CD8-positive, alpha-beta memory T cell (primary cell): ENCODE data around the gene RLF. TPM values are rescaled to one million over a fixed set of nuclear protein-coding genes. Genes with fewer than 3 reads are reported as not detected.
A peak's percentile ranks its signal among the peaks of the same experiment; 100 is the strongest.

Source experiments
- CTCF ChIA-PET: fragments of 350-600 bp; sonication (Branson Sonifier 250); formaldehyde crosslinking; loops from one replicate; lab custom pipeline; 2021; ENCODE audit warnings: antibody characterized with exemption; lab: Charles Lee
- POLR2A ChIA-PET: fragments of 350-600 bp; sonication (Branson Sonifier 250); formaldehyde crosslinking; loops from one replicate; lab custom pipeline; 2021; ENCODE audit warnings: antibody characterized with exemption; lab: Charles Lee
- DNase-seq, 5 donors: peaks; one replicate each; pipeline versions ENCODE4 v3.0.0 to v3.0.0-alpha.2; 2020 to 2022; ENCODE audit warnings: mixed read lengths in 1 of 5
- H3K27ac ChIP-seq: one replicate; pipeline ENCODE4 v1.7.0; 2013; ENCODE audit warnings: low read depth, mild to moderate bottlenecking, low read length, moderate library complexity
- H3K27me3 ChIP-seq: 2 replicates; pipeline ENCODE4 v1.7.0; 2013; ENCODE audit warnings: low read length, mild to moderate bottlenecking; ENCODE audit not compliant: insufficient read depth, poor library complexity, severe bottlenecking
- H3K36me3 ChIP-seq: 2 replicates; pipeline ENCODE4 v1.7.0; 2013; ENCODE audit warnings: mild to moderate bottlenecking, low read length, moderate library complexity; ENCODE audit not compliant: insufficient read depth
- H3K4me1 ChIP-seq: 2 replicates; pipeline ENCODE4 v1.7.0; 2013; ENCODE audit warnings: mild to moderate bottlenecking, low read length, moderate library complexity; ENCODE audit not compliant: insufficient read depth
- H3K4me3 ChIP-seq: 2 replicates; pipeline ENCODE4 v1.7.0; 2013; ENCODE audit warnings: mild to moderate bottlenecking, low read length
- H3K9me3 ChIP-seq: 2 replicates; pipeline ENCODE4 v1.7.0; 2013; ENCODE audit warnings: mild to moderate bottlenecking, low read length
- H3K27ac Mint-ChIP-seq, 8 donors: one replicate each; pipeline ENCODE4 v1.8.0; 2020 to 2021; ENCODE audit warnings: mixed read lengths in 8 of 8, mild to moderate bottlenecking in 6 of 8, inconsistent platforms in 3 of 8, moderate library complexity in 3 of 8
- H3K27me3 Mint-ChIP-seq, 2 donors: one replicate each; pipeline ENCODE4 v1.8.0; 2020 to 2021; ENCODE audit warnings: mixed read lengths in 2 of 2, mild to moderate bottlenecking in 1 of 2, moderate library complexity in 1 of 2
- H3K36me3 Mint-ChIP-seq, 3 donors: one replicate each; pipeline ENCODE4 v1.8.0; 2020 to 2021; ENCODE audit warnings: mixed read lengths in 3 of 3, inconsistent platforms in 1 of 3, mild to moderate bottlenecking in 1 of 3
- H3K4me1 Mint-ChIP-seq, 3 donors: one replicate each; pipeline ENCODE4 v1.8.0; 2020 to 2021; ENCODE audit warnings: mixed read lengths in 3 of 3, inconsistent platforms in 1 of 3, mild to moderate bottlenecking in 1 of 3
- H3K4me3 Mint-ChIP-seq, 7 donors: one replicate each; pipeline ENCODE4 v1.8.0; 2020 to 2021; ENCODE audit warnings: mixed read lengths in 7 of 7, mild to moderate bottlenecking in 6 of 7, moderate library complexity in 4 of 7, inconsistent platforms in 2 of 7
- H3K9me3 Mint-ChIP-seq, 5 donors: one replicate each; pipeline ENCODE4 v1.8.0; 2020 to 2022; ENCODE audit warnings: mixed read lengths in 5 of 5, mild to moderate bottlenecking in 3 of 5, moderate library complexity in 2 of 5, inconsistent platforms in 1 of 5
- polyA plus RNA-seq: library from polyadenylated mRNA; unstranded; fragments of 300-500 nt; fragmentation: Illumina TruSeq; gene quantifications from one replicate; pipeline ENCODE4 v1.2.3, GENCODE V29; 2021
- total RNA-seq, 2 experiments: library from RNA; stranded (reverse); gene quantifications; one replicate each; pipeline ENCODE4 v1.2.3, GENCODE V29; 2021

The RLF gene
- total and polyA plus RNA-seq, 3 experiments from 2014 or later: 9.4 to 14.0 (median 13.6) TPM

GRCh38 chr1:40244138-40244744 lies 83.1 kb downstream of the RLF start:
- Mint-ChIP-seq H3K4me1 (peaks cover 8 to 15% (median 15%) of the 10 kb centered on the region in 3 donors), H3K9me3 (no peaks in the 10 kb centered on the region), H3K27ac (peak overlapping the region in 1 of 8 donors; percentile 8), H3K4me3 (no peak overlapping the region), H3K36me3 (peaks cover 0 to 3% (median 0%) of the 10 kb centered on the region in 3 donors), H3K27me3 (no peaks in the 10 kb centered on the region)
- ChIA-PET POLR2A (no interaction called here), CTCF (no interaction called here)
- H3K9me3 ChIP-seq: no peaks in the 10 kb centered on the region
- H3K27me3 ChIP-seq: no peaks in the 10 kb centered on the region
- H3K4me1 ChIP-seq: peaks cover 16% of the 10 kb centered on the region
- H3K36me3 ChIP-seq: no peaks in the 10 kb centered on the region
- DNase-seq: no peak
- H3K4me3 ChIP-seq: no peak overlapping the region
- H3K27ac ChIP-seq: no peak overlapping the region

DNA sequence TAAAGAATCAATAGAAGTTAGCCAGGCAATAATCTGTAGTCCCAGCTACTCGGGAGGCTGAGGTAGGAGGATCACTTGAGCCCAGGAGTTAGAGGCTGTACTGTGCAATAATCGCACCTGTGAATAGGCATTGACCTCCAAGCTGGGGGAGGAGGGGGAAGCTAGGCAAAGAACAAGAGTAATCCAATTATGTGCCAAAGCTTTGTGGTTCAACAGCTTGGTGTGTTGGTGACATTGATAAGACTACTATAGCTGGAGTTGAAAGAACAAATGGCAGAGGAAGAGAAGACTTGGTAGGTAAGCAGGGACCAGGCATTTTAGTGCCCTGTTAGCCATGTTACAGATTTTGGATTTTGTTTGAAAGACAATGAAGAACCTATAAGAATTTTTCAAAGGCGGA lies 84.5 kb downstream of the RLF start:
- H3K36me3 Mint-ChIP-seq: no peaks in the 10 kb centered on the region
- CTCF ChIA-PET: interaction anchor here (0.6 kb wide), 1 partner anchor 26 kb away, joined by 3 read pairs; no protein-coding TSS in a partner anchor
- H3K4me3 Mint-ChIP-seq: no peak overlapping the region
- Histone ChIP-seq H3K27me3 (no peaks in the 10 kb centered on the region), H3K4me1 (peaks cover 16% of the 10 kb centered on the region), H3K4me3 (no peak overlapping the region), H3K9me3 (no peaks in the 10 kb centered on the region), H3K36me3 (no peaks in the 10 kb centered on the region), H3K27ac (no peak overlapping the region)
- H3K9me3 Mint-ChIP-seq: no peaks in the 10 kb centered on the region
- POLR2A ChIA-PET: no interaction called here
- H3K4me1 Mint-ChIP-seq: peaks cover 8 to 19% (median 15%) of the 10 kb centered on the region in 3 donors
- H3K27ac Mint-ChIP-seq: no peak overlapping the region
- no peaks in the 10 kb centered on the region for H3K27me3 Mint-ChIP-seq
- no peak for DNase-seq

DNA sequence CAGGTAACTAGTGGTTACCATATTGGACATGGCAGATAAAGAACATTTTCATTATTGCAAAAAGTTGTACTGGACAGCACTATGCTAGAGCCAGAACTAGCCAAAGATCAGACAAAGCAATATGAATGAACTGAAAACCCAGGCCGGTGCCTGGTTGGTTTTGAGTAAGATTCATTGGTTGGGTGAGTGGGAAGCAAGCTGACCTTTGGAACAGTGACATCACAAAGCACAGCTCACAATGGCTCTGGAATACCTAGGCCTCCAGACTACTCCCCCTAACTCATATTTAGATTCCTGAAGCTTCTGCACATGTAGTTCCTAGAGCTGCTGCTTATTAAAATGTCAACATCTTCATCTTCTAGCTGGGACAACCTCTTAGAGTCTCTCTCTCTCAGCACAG lies 86.5 kb downstream of the RLF start, which contains the start of gene TMCO2:
TSS of gene TMCO2 (plus strand) at position 283 of the 400 bp plus-strand sequence. CDS start at position 340, 57 bp downstream.
- Mint-ChIP-seq H3K4me1 (peaks cover 8 to 21% (median 9%) of the 10 kb centered on the region in 3 donors), H3K27me3 (no peaks in the 10 kb centered on the region)
- POLR2A ChIA-PET: no interaction called here

GRCh38 chr1:40248412-40248811 lies 87.2 kb downstream of the RLF start:
- Histone ChIP-seq H3K27me3 (no peaks in the 10 kb centered on the region), H3K9me3 (no peaks in the 10 kb centered on the region), H3K4me1 (no peaks in the 10 kb centered on the region), H3K27ac (no peak overlapping the region), H3K4me3 (no peak overlapping the region), H3K36me3 (no peaks in the 10 kb centered on the region)
- Mint-ChIP-seq H3K4me1 (peaks cover 8 to 22% (median 9%) of the 10 kb centered on the region in 3 donors), H3K27me3 (no peaks in the 10 kb centered on the region), H3K36me3 (no peaks in the 10 kb centered on the region), H3K4me3 (no peak overlapping the region), H3K9me3 (no peaks in the 10 kb centered on the region), H3K27ac (no peak overlapping the region)
- POLR2A ChIA-PET: no interaction called here
- CTCF ChIA-PET: interaction anchor here (1.3 kb wide), 1 partner anchor 9 kb away, joined by 3 read pairs; no protein-coding TSS in a partner anchor
- DNase-seq: no peak

More for the DNA sequence above, 86.5 kb downstream of the RLF start, which contains the start of gene TMCO2:
- H3K9me3 ChIP-seq: no peaks in the 10 kb centered on the region
- H3K27me3 ChIP-seq: no peaks in the 10 kb centered on the region
- H3K4me3 ChIP-seq: no peak within 1 kb of the TSS
- no peaks in the 10 kb centered on the region for H3K36me3 Mint-ChIP-seq
- no peak for DNase-seq
- H3K4me3 Mint-ChIP-seq: no peak within 1 kb of the TSS
- no peaks in the 10 kb centered on the region for H3K4me1 ChIP-seq
- H3K27ac Mint-ChIP-seq: no peak within 1 kb of the TSS
- no peaks in the 10 kb centered on the region for H3K9me3 Mint-ChIP-seq
- H3K27ac ChIP-seq: no peak within 1 kb of the TSS
- H3K36me3 ChIP-seq: no peaks in the 10 kb centered on the region
- CTCF ChIA-PET: interaction anchor here (1.3 kb wide), 1 partner anchor 10 kb away, joined by 3 read pairs; no protein-coding TSS in a partner anchor

DNA sequence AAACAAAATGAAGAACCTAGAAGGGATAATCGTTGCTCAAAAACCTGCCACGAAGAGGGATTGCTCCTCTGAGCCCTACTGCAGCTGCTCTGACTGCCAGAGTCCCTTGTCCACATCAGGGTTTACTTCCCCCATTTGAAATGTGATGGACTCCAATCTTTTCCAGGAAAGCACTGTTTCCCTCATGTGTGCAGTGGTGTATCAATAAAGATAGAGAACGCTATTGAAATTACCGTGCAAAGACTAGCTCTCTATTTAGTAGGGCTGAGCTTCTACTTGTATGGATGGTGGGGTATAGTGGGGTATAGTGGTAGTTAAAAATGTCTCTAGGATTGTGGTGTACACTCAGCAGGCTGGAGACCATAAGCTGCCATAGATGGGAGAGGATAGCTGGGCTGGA lies 90.3 kb downstream of the RLF start:
- DNase-seq: no peak
- ChIA-PET POLR2A (no interaction called here), CTCF (interaction anchor here (1.9 kb wide), 1 partner anchor 64 kb away, joined by 6 read pairs; no protein-coding TSS in a partner anchor)
- peaks cover 8% of the 10 kb centered on the region for H3K4me1 ChIP-seq
- H3K4me3 ChIP-seq: no peak overlapping the region
- H3K9me3 ChIP-seq: no peaks in the 10 kb centered on the region
- H3K4me3 Mint-ChIP-seq: peak overlapping the region in 2 of 7 donors; percentile 27 to 35
- H3K36me3 Mint-ChIP-seq: peaks cover 0 to 6% (median 0%) of the 10 kb centered on the region in 3 donors
- H3K27ac Mint-ChIP-seq: peak overlapping the region in 4 of 8 donors; percentile 38 to 64 (median 47)
- H3K27ac ChIP-seq: no peak overlapping the region
- H3K27me3 Mint-ChIP-seq: no peaks in the 10 kb centered on the region
- H3K27me3 ChIP-seq: no peaks in the 10 kb centered on the region
- no peaks in the 10 kb centered on the region for H3K36me3 ChIP-seq
- H3K4me1 Mint-ChIP-seq: peaks cover 20 to 39% (median 25%) of the 10 kb centered on the region in 3 donors
- no peaks in the 10 kb centered on the region for H3K9me3 Mint-ChIP-seq

DNA sequence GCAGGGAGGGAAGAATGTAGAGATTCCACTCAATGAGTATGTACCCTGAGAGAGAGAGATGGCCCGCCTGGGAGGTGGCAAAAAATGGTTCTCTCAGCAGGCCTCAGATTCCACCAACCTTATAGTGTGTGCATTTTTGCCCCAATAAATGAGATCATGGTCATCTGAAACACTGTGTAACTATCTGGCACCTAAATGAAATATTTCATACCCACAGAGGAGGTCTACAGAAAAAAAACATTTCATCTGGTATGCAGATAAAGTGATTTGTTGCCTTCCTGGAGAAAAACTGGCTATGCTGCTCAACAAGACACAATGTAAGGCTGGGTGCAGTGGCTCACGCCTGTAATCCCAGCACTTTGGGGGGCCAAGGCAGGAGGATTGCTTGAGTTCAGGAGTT lies 91.4 kb downstream of the RLF start:
- Histone ChIP-seq H3K27ac (no peak overlapping the region), H3K27me3 (no peaks in the 10 kb centered on the region), H3K4me1 (peaks cover 15% of the 10 kb centered on the region), H3K36me3 (no peaks in the 10 kb centered on the region), H3K9me3 (no peaks in the 10 kb centered on the region), H3K4me3 (no peak overlapping the region)
- Mint-ChIP-seq H3K27ac (peak overlapping the region in 1 of 8 donors; percentile 33), H3K4me1 (peaks cover 28 to 49% (median 36%) of the 10 kb centered on the region in 3 donors), H3K9me3 (no peaks in the 10 kb centered on the region), H3K4me3 (no peak overlapping the region), H3K36me3 (peaks cover 0 to 6% (median 5%) of the 10 kb centered on the region in 3 donors), H3K27me3 (peaks cover 0 to under 1% of the 10 kb centered on the region in 2 donors)
- no peak for DNase-seq
- CTCF ChIA-PET: no interaction called here
- POLR2A ChIA-PET: no interaction called here

DNA sequence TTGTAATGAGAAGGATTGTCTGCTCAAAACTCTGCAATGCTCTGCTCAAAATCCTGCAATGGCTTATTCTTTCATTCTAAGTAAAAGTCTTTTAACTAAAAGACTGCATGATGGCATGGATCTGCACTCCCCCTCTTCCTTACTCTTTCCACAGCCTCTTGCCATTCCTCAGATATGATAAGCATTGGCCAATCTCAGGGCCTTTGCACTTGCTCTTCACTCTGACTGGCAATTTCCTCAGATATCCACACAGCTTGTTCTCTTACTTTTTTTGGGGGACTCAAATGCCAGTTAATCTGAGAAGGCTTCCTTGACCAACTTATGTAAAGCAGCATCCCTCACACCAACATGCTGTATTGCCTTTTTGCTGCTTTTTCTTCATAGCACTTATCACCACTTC lies 94.0 kb downstream of the RLF start:
- H3K9me3 ChIP-seq: no peaks in the 10 kb centered on the region
- Mint-ChIP-seq H3K27me3 (peaks cover 0 to 3% of the 10 kb centered on the region in 2 donors), H3K4me3 (no peak overlapping the region), H3K27ac (peak overlapping the region in 1 of 8 donors; percentile 100), H3K4me1 (peaks cover 43 to 64% (median 50%) of the 10 kb centered on the region in 3 donors), H3K9me3 (no peaks in the 10 kb centered on the region), H3K36me3 (peaks cover 0 to 18% (median 6%) of the 10 kb centered on the region in 3 donors)
- H3K36me3 ChIP-seq: peaks cover under 1% of the 10 kb centered on the region
- no peak for DNase-seq
- ChIA-PET CTCF (interaction anchor here (1.5 to 3.3 kb wide), 2 partner anchors 14 to 60 kb away, joined by 3 to 11 read pairs; no protein-coding TSS in a partner anchor), POLR2A (no interaction called here)
- H3K4me1 ChIP-seq: peaks cover 22% of the 10 kb centered on the region
- no peak overlapping the region for H3K27ac ChIP-seq
- H3K27me3 ChIP-seq: no peaks in the 10 kb centered on the region
- H3K4me3 ChIP-seq: no peak overlapping the region
